Mesenchymal stem cell (in vitro differentiated cells and primary cell): Measurements from ENCODE around the gene MSI2.

Experiments
- DNase-seq: peaks from one replicate; pipeline ENCODE4 v3.0.0-alpha.2; 2013
- H2AFZ ChIP-seq: one replicate; pipeline ENCODE4 v1.6.1; 2013; ENCODE audit warnings: low read depth, mild to moderate bottlenecking, control low read depth, inconsistent platforms, low read length, moderate library complexity
- H2AK5ac ChIP-seq: 2 replicates; pipeline ENCODE4 v1.6.1; 2013; ENCODE audit warnings: low read length, moderate library complexity, mild to moderate bottlenecking, inconsistent platforms; ENCODE audit not compliant: severe bottlenecking
- H2BK120ac ChIP-seq: one replicate; pipeline ENCODE4 v1.6.1; 2013; ENCODE audit warnings: low read depth, mild to moderate bottlenecking, inconsistent platforms, low read length, moderate library complexity
- H2BK12ac ChIP-seq, 2 experiments: one replicate each; pipeline ENCODE4 v1.6.1; 2013; ENCODE audit warnings: inconsistent platforms in 2 of 2, low read length in 2 of 2, mild to moderate bottlenecking in 2 of 2, moderate library complexity in 2 of 2, control low read depth in 1 of 2
- H2BK15ac ChIP-seq: one replicate; pipeline ENCODE4 v1.6.1; 2013; ENCODE audit warnings: mild to moderate bottlenecking, low read depth, inconsistent platforms; ENCODE audit not compliant: poor library complexity, severe bottlenecking
- H2BK5ac ChIP-seq: 2 replicates; pipeline ENCODE4 v1.6.1; 2013; ENCODE audit warnings: low read depth, mild to moderate bottlenecking, low read length, control low read depth, inconsistent platforms; ENCODE audit not compliant: poor library complexity, severe bottlenecking
- H3K14ac ChIP-seq, 2 experiments: one replicate each; pipeline ENCODE4 v1.6.1; 2013; ENCODE audit warnings: inconsistent platforms in 2 of 2, low read length in 2 of 2, control low read depth in 1 of 2, mild to moderate bottlenecking in 1 of 2, moderate library complexity in 1 of 2
- H3K18ac ChIP-seq, 2 experiments: one replicate each; pipeline ENCODE4 v1.6.1; 2013; ENCODE audit warnings: inconsistent platforms in 2 of 2, low read length in 2 of 2, control low read depth in 1 of 2, low read depth in 1 of 2, mild to moderate bottlenecking in 1 of 2
- H3K23ac ChIP-seq, 2 experiments: one replicate each; pipeline ENCODE4 v1.6.1; 2013; ENCODE audit warnings: inconsistent platforms in 2 of 2, low read length in 2 of 2, mild to moderate bottlenecking in 2 of 2, moderate library complexity in 2 of 2, control low read depth in 1 of 2
- H3K27ac ChIP-seq: 2 replicates; pipeline ENCODE4 v1.5.1; 2013; ENCODE audit warnings: mild to moderate bottlenecking, moderate library complexity, low read length, control low read depth, inconsistent platforms; ENCODE audit not compliant: poor library complexity, severe bottlenecking
- H3K27me3 ChIP-seq, 2 experiments: 2 replicates each; pipeline versions ENCODE4 v1.6.1 to v1.7.0; 2013; ENCODE audit warnings: low read length in 2 of 2, mild to moderate bottlenecking in 2 of 2, moderate library complexity in 2 of 2, control low read depth in 1 of 2, inconsistent platforms in 1 of 2; ENCODE audit not compliant: control insufficient read depth in 1 of 2, insufficient read depth in 1 of 2
- H3K36me3 ChIP-seq, 2 experiments: 2 replicates each; pipeline versions ENCODE4 v1.6.1 to v1.7.0; 2013; ENCODE audit warnings: low read length in 2 of 2, control low read depth in 1 of 2, inconsistent platforms in 1 of 2, low read depth in 1 of 2, mild to moderate bottlenecking in 1 of 2; ENCODE audit not compliant: insufficient read depth in 2 of 2, control insufficient read depth in 1 of 2
- H3K4ac ChIP-seq, 2 experiments: one replicate each; pipeline ENCODE4 v1.6.1; 2013; ENCODE audit warnings: inconsistent platforms in 2 of 2, low read length in 2 of 2, mild to moderate bottlenecking in 2 of 2, moderate library complexity in 2 of 2, control low read depth in 1 of 2, low read depth in 1 of 2
- H3K4me1 ChIP-seq: 2 replicates; pipeline ENCODE4 v1.6.1; 2013; ENCODE audit warnings: low read depth, low read length, control low read depth; ENCODE audit not compliant: control insufficient read depth, insufficient read depth
- H3K4me2 ChIP-seq: 2 replicates; pipeline ENCODE4 v1.6.1; 2013; ENCODE audit warnings: low read length, mild to moderate bottlenecking, inconsistent platforms; ENCODE audit not compliant: poor library complexity, severe bottlenecking
- H3K4me3 ChIP-seq, 2 experiments: 2 replicates each; pipeline versions ENCODE4 v1.5.1 to v1.7.0; 2013; ENCODE audit warnings: low read length in 2 of 2, mild to moderate bottlenecking in 2 of 2, control low read depth in 1 of 2, low read depth in 1 of 2; ENCODE audit not compliant: insufficient read depth in 1 of 2
- H3K79me1 ChIP-seq: replicated peaks from 2 replicates; pipeline ENCODE4 v1.6.1; 2013; ENCODE audit warnings: mild to moderate bottlenecking, control low read depth, low read length, inconsistent platforms; ENCODE audit not compliant: poor library complexity, severe bottlenecking
- H3K9ac ChIP-seq: 2 replicates; pipeline ENCODE4 v1.7.0; 2013; ENCODE audit warnings: mild to moderate bottlenecking, low read length, moderate library complexity
- H3K9me3 ChIP-seq: 2 replicates; pipeline ENCODE4 v1.7.0; 2013; ENCODE audit warnings: mild to moderate bottlenecking, low read length; ENCODE audit not compliant: control insufficient read depth
- H4K8ac ChIP-seq: one replicate; pipeline ENCODE4 v1.6.1; 2013; ENCODE audit warnings: inconsistent platforms, mild to moderate bottlenecking, low read length, moderate library complexity
- H4K91ac ChIP-seq: one replicate; pipeline ENCODE4 v1.6.1; 2013; ENCODE audit warnings: mild to moderate bottlenecking, low read length, inconsistent platforms
- WGBS: methylation state at CpG from one replicate; pipeline ENCODE4 v1.1.7; 2013; ENCODE audit warnings: mixed read lengths; 5-methylcytosine and 5-hydroxymethylcytosine counted together

MSI2 gene

GRCh38 chr17:57668332-57668731 is 412.0 kb downstream of the MSI2 start:
- Histone ChIP-seq H3K4me2 (no peak overlapping the region), H2AK5ac (no peak overlapping the region), H3K27me3 (peaks cover 0 to 4% of the 10 kb centered on the region in 2 experiments), H2BK120ac (no peak overlapping the region), H3K9me3 (no peaks in the 10 kb centered on the region), H2AFZ (no peak overlapping the region), H3K9ac (no peak overlapping the region), H3K23ac (no peak overlapping the region), H2BK15ac (no peak overlapping the region), H2BK12ac (no peak overlapping the region), H2BK5ac (no peak overlapping the region), H3K4ac (no peak overlapping the region), H3K4me3 (no peak overlapping the region), H4K91ac (no peak overlapping the region), H3K18ac (no peak overlapping the region), H3K27ac (no peak overlapping the region), H4K8ac (no peak overlapping the region), H3K36me3 (peaks cover 0 to 5% of the 10 kb centered on the region in 2 experiments), H3K4me1 (peaks cover 17% of the 10 kb centered on the region), H3K79me1 (peaks cover 5% of the 10 kb centered on the region), H3K14ac (no peak overlapping the region)
- WGBS: 85% methylated on average over 2 of the region's 3 CpGs
- DNase-seq: no peak

- H2AFZ ChIP-seq: no peak overlapping the region
- no peak overlapping the region for H2BK120ac ChIP-seq
- peaks cover 0 to 8% of the 10 kb centered on the region in 2 experiments for H3K36me3 ChIP-seq
- no peak for DNase-seq
- H2AK5ac ChIP-seq: no peak overlapping the region
- no peak overlapping the region for H3K4me3 ChIP-seq
- H3K4ac ChIP-seq: no peak overlapping the region
- no peak overlapping the region for H3K27ac ChIP-seq
- H3K27me3 ChIP-seq: peaks cover 0 to 4% of the 10 kb centered on the region in 2 experiments
- H3K4me1 ChIP-seq: peaks cover 10% of the 10 kb centered on the region
- 91% methylated on average over 10 of the region's 10 CpGs for WGBS
- H3K23ac ChIP-seq: no peak overlapping the region
- no peak overlapping the region for H3K18ac ChIP-seq
- no peak overlapping the region for H3K4me2 ChIP-seq
- H4K8ac ChIP-seq: no peak overlapping the region
- no peak overlapping the region for H2BK5ac ChIP-seq
- no peaks in the 10 kb centered on the region for H3K9me3 ChIP-seq
- no peak overlapping the region for H3K14ac ChIP-seq
- H3K79me1 ChIP-seq: peaks cover 3% of the 10 kb centered on the region
- peak overlapping the region; percentile 18 for H4K91ac ChIP-seq
- no peak overlapping the region for H3K9ac ChIP-seq
- no peak overlapping the region for H2BK12ac ChIP-seq
- H2BK15ac ChIP-seq: no peak overlapping the region
Measured at GRCh38 chr17:57669671-57670529, 413.6 kb downstream of the MSI2 start.

- H3K23ac ChIP-seq: no peak overlapping the region
- 68% methylated on average over 8 of the region's 8 CpGs for WGBS
- no peak overlapping the region for H3K9ac ChIP-seq
- peak overlapping the region; percentile 64 for H4K8ac ChIP-seq
- no peak overlapping the region for H2BK5ac ChIP-seq
- no peaks in the 10 kb centered on the region for H3K79me1 ChIP-seq
- no peak overlapping the region for H2BK12ac ChIP-seq
- no peak overlapping the region for H2BK120ac ChIP-seq
- no peak overlapping the region for H3K4me3 ChIP-seq
- no peak overlapping the region for H2BK15ac ChIP-seq
- no peak for DNase-seq
- H3K27me3 ChIP-seq: peaks cover 0 to 4% of the 10 kb centered on the region in 2 experiments
- H3K4me2 ChIP-seq: no peak overlapping the region
- H3K4ac ChIP-seq: no peak overlapping the region
- no peak overlapping the region for H2AFZ ChIP-seq
- H3K27ac ChIP-seq: no peak overlapping the region
- H3K18ac ChIP-seq: no peak overlapping the region
- H3K4me1 ChIP-seq: peaks cover 6% of the 10 kb centered on the region
- H2AK5ac ChIP-seq: no peak overlapping the region
- no peaks in the 10 kb centered on the region for H3K9me3 ChIP-seq
- H3K36me3 ChIP-seq: peaks cover 0 to 19% of the 10 kb centered on the region in 2 experiments
- H4K91ac ChIP-seq: no peak overlapping the region
- no peak overlapping the region for H3K14ac ChIP-seq
Measured at GRCh38 chr17:57670769-57671569, 414.6 kb downstream of the MSI2 start.
